A673 (cell line): Measurements from ENCODE around the gene MEG3.

Experiments
- EZH2 ChIP-seq: fragments of 200-600 bp; sonication (generic); IDR thresholded peaks from 2 replicates; pipeline ENCODE4 v1.6.1; 2017; ENCODE audit warnings: borderline replicate concordance, low read depth, mild to moderate bottlenecking, mixed read lengths, antibody characterized with exemption, low read length; ENCODE audit not compliant: poor library complexity, severe bottlenecking
- TF ChIP-seq, protein P1 (sequence below): fragments of 300-800, 200-600 bp; sonication (generic); conservative IDR thresholded peaks from 2 replicates; pipeline ENCODE4 v1.5.1; 2017; ENCODE audit warnings: low read depth, mild to moderate bottlenecking, antibody characterized with exemption, low read length, moderate library complexity, mixed read lengths

- TF ChIP-seq, protein P1, sequence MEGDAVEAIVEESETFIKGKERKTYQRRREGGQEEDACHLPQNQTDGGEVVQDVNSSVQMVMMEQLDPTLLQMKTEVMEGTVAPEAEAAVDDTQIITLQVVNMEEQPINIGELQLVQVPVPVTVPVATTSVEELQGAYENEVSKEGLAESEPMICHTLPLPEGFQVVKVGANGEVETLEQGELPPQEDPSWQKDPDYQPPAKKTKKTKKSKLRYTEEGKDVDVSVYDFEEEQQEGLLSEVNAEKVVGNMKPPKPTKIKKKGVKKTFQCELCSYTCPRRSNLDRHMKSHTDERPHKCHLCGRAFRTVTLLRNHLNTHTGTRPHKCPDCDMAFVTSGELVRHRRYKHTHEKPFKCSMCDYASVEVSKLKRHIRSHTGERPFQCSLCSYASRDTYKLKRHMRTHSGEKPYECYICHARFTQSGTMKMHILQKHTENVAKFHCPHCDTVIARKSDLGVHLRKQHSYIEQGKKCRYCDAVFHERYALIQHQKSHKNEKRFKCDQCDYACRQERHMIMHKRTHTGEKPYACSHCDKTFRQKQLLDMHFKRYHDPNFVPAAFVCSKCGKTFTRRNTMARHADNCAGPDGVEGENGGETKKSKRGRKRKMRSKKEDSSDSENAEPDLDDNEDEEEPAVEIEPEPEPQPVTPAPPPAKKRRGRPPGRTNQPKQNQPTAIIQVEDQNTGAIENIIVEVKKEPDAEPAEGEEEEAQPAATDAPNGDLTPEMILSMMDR: no peak
- TF ChIP-seq EZH2: no peak
Measured at GRCh38 chr14:100891051-100891450, 65.1 kb downstream of the MEG3 start.
